SK-N-DZ (cell line): ENCODE results near the gene P2RX3.
"Not testable (repeated sequence)": the region's sequence is repeated elsewhere in the genome, so short reads cannot be mapped to it uniquely, and the experiment has no call there.

Experiments
- DNase-seq: peaks from one replicate; pipeline ENCODE4 v3.0.0-alpha.2; 2015; ENCODE audit warnings: low spot score

P2RX3 gene

GRCh38 chr11:57348636-57349313, 10.6 kb downstream of the P2RX3 start:
- no peak for DNase-seq

- DNase-seq = no peak
Observed at GRCh38 chr11:57349491-57350274, 11.5 kb downstream of the P2RX3 start.

GRCh38 chr11:57353036-57353435, 14.9 kb downstream of the P2RX3 start:
- DNase-seq = no peak

- DNase-seq = no peak
Observed at GRCh38 chr11:57353446-57353845, 15.3 kb downstream of the P2RX3 start.

GRCh38 chr11:57353852-57354251, 15.7 kb downstream of the P2RX3 start:
- no peak for DNase-seq

- DNase-seq = no peak
Observed at GRCh38 chr11:57354699-57355098, 16.5 kb downstream of the P2RX3 start.

- DNase-seq = no peak
Observed at GRCh38 chr11:57356268-57356667, 18.1 kb downstream of the P2RX3 start.

- no peak for DNase-seq
Observed at GRCh38 chr11:57357310-57357709, 19.2 kb downstream of the P2RX3 start.

GRCh38 chr11:57357856-57358255, 19.7 kb downstream of the P2RX3 start:
- DNase-seq = no peak

- DNase-seq = no peak
Observed at GRCh38 chr11:57358543-57358961, 20.4 kb downstream of the P2RX3 start.

- DNase-seq = no peak
Observed at GRCh38 chr11:57358991-57359390, 20.8 kb downstream of the P2RX3 start.

GRCh38 chr11:57359396-57359795, 21.2 kb downstream of the P2RX3 start:
- no peak for DNase-seq

GRCh38 chr11:57359896-57360690, 21.9 kb downstream of the P2RX3 start:
- no peak for DNase-seq

- no peak for DNase-seq
Observed at GRCh38 chr11:57360991-57361390, 22.8 kb downstream of the P2RX3 start.

- not testable (repeated sequence) for DNase-seq
Observed at GRCh38 chr11:57361420-57361819, 23.3 kb downstream of the P2RX3 start.

- DNase-seq = no peak
Observed at GRCh38 chr11:57361926-57362325, 23.8 kb downstream of the P2RX3 start.

- no peak for DNase-seq
Observed at GRCh38 chr11:57363131-57364080, 25.3 kb downstream of the P2RX3 start.

GRCh38 chr11:57364851-57365660, 26.9 kb downstream of the P2RX3 start:
- DNase-seq = no peak

GRCh38 chr11:57368106-57368844, 30.1 kb downstream of the P2RX3 start:
- no peak for DNase-seq

- no peak for DNase-seq
Observed at GRCh38 chr11:57368845-57369232, 30.7 kb downstream of the P2RX3 start.
